ENCODE data around the gene HELB. TPM values are rescaled to one million over a fixed set of nuclear protein-coding genes. Genes with fewer than 3 reads are reported as not detected.

HELB gene
- total RNA-seq, 1 experiment from 2014 or later, result 2.6 TPM

DNA sequence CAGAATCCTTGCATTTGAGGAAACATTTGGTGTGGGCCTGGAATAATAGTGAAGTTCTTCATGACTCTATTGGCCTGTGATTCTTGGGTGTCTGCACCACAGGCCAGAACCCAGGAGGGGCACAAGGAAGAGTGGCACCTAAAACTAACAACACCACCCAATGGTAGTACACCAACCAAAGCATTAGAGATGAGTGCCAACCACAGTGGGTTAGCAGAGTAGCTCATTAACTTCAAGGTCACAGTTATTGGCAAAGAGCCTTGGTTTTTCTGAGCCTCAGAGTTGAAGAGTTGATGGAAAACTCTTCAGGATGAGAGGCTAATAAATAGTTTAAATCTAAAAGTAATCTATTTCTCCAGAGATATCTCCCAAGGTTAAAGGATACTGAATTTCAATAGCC is 57.0 kb downstream of the HELB start:
- DNase-seq (ENCODE audit: low read depth), result no peak

DNA sequence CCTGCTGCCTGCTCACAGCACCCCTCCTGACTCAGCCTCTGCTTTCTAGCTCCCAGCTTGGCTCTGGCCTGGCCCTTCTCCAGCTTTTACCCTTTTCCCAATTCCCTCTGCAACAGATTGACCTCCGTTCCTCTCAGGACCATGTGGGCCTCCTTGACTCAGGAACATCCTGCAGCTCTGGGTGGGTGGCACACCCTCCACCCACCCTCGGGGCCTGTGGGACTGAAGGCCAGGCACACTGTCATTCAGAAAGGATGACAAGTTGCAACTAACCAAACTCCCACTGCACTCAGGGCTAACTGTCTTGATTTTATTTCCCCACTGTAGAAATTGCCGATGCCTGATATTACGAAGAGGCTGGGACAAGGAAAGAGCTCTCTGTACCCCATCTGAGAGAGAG is 59.4 kb downstream of the HELB start:
- no peak for DNase-seq (ENCODE audit: low read depth)

DNA sequence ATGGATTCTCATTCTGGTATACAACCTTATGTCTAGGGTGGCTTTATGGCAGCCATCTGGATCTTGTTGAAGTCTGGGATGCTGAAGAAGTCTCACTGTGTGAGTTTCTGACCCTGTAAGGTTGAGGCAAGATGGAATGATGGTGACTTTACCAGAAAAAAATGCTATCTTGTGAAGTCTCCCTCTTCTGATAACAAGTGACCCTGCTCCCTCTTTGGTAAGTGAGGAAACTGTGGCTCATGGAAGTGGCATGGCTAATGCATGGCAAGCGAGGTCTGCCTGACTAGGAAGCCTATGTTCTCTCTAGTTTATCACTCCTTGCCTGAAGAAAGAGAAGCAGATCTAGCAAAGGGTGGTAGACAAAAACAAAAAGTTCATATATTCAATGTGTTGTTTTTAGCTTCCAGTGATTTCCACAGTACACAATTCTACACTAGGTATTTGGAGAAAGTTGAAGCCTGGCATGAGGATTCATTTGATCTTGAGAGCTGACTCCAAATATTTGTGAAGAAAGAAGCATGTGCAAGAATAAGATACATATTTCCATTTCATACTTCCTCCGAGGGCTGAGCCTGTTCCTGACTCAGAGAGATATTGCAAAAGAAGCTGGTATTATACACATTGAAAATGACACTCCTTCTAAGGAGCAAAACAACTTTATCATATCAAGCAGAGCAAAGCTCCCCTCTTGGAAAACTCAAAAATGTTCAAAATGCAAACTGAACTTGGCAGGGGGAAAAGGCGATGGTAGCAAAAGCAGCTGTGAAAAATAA is 63.6 kb downstream of the HELB start:
- DNase-seq (ENCODE audit: low read depth), result no peak

DNA sequence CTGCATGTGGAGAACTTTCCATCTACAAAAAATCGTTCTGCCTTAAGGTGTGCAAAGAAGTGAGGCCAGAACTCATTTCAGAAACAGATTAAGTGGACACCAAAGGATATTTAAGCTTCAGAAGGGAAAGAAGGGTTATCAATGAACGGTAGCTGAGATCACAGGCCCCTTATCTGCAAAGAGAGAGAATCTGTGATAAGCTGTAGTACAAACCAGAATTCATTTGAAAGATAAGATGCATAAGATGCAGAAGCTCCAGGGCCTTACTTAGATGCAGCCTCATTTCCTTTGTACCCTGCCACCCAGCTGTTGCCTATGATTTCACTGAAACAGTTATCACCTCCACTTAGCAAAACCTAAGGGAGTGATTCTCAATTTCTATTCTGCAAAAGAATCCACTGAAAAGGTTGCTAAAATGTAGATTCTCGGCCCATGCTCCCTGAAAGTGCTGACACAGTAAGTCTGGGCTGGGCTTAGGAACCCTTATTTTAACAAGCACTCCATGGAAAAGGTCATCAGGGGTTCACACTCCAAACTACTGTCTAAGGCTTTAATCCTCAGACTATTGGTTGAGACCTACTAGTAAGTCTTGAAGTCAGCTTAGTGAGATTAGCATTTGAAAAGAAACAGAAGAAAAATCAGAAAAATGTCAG is 64.8 kb downstream of the HELB start:
- DNase-seq (ENCODE audit: low read depth), result no peak

DNA sequence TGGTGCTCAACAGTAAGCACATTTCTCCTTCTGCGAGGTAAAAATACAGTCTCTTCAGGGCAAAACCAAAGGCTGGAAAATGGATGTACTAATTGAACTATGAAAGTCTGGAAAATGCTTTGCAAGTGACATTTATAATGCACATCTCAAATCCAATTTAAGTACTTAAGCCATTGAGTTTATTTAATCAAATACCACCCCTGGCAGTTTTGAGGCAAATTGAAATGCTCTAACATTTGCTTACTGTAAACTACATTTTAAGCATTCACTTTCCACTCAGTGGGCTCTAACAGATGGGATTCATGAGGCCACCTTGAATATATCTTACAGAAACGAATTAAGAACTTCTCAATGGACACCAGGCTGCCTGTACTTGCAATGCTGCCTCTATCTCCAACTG is 69.7 kb downstream of the HELB start:
- DNase-seq (ENCODE audit: low read depth), result no peak

DNA sequence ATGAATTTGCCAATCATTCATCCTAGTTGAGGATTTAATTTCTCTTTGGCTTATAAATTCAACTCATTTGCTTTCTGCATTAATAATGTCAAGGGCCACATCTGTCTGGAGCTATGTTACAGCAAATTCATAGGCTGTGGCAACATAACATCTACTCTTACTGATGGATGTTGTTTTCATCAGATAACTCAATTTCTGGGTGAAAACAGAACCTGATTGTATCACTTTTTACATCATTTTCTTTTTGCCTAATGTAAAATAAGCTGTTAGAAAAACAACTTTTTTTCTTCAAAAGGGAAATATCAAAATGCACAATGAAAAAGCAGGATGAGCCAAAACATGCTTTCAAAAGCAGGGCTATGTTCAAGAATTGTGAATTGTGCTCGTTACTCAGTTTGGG is 73.3 kb downstream of the HELB start:
- no peak for DNase-seq (ENCODE audit: low read depth)

DNA sequence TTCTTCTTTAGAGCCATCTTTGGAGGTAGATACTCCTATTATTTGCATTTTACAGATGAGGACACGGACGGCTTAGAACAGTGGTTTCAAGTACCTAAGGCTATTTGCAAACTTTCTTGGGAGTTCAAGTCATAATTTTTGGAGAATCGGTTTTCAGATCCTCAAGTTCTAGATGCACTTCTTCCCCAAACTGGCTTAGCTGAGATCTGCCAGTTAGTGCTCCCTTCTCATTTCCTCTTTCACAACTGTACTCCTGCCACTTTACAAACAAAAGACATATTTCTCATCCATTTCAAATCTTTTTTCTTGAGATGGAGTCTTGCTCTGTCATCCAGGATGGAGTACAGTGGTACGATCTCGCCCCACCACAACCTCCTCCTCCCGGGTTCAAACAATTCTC is 77.3 kb downstream of the HELB start:
- DNase-seq (ENCODE audit: low read depth), result no peak

DNA sequence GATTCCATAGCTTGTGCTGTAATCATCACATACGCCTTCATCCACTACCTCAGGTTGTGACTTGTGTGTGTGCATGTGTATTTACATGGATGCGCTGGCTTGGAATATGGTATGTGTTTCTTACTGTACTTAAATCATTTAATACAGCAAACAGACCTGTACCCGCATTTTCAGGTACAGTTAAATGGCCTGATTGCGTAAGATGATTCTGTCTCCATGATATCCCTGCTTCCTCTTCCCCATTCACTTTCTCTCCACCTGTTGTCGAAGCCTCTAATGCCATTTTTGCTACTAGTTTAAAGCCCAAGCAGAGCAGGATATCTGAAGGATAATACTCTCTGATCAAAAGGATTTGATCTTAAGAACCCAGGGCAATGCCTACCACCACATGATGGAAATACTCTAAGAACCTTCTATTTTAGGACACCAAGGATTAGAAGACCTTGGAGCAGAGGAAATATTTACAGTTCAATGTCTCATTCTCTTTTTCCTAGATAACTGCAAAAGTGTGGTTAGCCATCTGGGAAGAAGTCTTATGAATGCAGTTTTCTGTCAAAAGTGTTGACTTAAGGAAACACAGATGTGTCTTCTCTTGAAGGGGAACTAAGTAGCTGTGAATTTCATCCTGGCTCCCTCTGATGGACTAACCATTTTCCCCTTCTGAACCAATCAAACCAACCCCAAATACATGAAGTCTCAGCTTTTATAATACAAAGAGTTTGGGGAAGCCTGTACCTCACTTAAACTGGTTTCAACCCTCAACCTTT is 78.7 kb downstream of the HELB start:
- DNase-seq (ENCODE audit: low read depth), result no peak

DNA sequence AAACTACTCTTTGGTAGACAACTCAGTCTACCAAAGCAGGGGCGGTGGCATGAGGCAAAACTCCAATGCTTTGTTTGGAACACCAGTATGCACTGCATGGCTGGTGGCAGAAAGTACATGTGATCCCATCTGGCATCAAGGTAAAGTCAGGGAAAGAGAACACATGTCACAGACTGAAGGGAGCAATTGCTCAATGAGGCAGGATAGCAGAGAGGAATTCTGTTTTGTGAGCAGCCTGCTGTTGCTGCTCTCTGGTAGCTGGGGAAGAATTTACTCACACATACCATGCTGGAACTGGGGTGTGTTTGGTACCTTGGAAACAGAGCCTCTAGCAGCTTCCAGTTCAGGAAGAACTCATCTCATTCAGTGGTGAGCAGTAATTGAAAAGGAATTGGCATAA is 84.8 kb downstream of the HELB start:
- no peak for DNase-seq (ENCODE audit: low read depth)

Other genes with a start within 250 kb of the HELB start
- gene LLPH, start 171.7 kb upstream of the HELB start, total RNA-seq (2014; rRNA removed; shearing (Covaris generic)), result 5.9 and 9.7 TPM in 2 replicates
- gene TMBIM4, start 132.5 kb upstream of the HELB start, total RNA-seq (2014; rRNA removed; shearing (Covaris generic)), result 127 and 135 TPM in 2 replicates
- 3.5 and 4.8 TPM in 2 replicates for gene IRAK3, start 113.3 kb upstream of the HELB start, total RNA-seq (2014; rRNA removed; shearing (Covaris generic))